H1 (cell line): ENCODE data around the gene STEAP1B. TPM values are rescaled to one million over a fixed set of nuclear protein-coding genes. Genes with fewer than 3 reads are reported as not detected.

Experiments used
- BACH1 ChIP-seq: IDR thresholded peaks from 2 replicates; pipeline ENCODE4 v1.6.1; 2012; ENCODE audit warnings: low read length, improper control_type of control experiment
- CEBPB ChIP-seq: IDR thresholded peaks from 2 replicates; pipeline ENCODE4 v1.6.1; 2012; ENCODE audit warnings: low read depth, low read length
- CHD2 ChIP-seq: IDR thresholded peaks from 2 replicates; pipeline ENCODE4 v1.6.1; 2012; ENCODE audit warnings: low read length, improper control_type of control experiment
- NANOG ChIP-seq: IDR thresholded peaks from 2 replicates; pipeline ENCODE4 v1.6.1; 2011; ENCODE audit warnings: low read length, low read depth, mild to moderate bottlenecking, inconsistent platforms; ENCODE audit not compliant: insufficient read depth, poor library complexity, severe bottlenecking
- POU5F1 ChIP-seq: IDR thresholded peaks from 2 replicates; pipeline ENCODE4 v1.6.1; 2011; ENCODE audit warnings: low read depth, mild to moderate bottlenecking, low read length, moderate library complexity
- SIN3A ChIP-seq, 2 experiments: IDR thresholded peaks in 1 of 2; conservative IDR thresholded peaks in 1 of 2; 2 replicates each; pipeline ENCODE4 v1.6.1; 2011 to 2012; ENCODE audit warnings: low read length in 2 of 2, improper control_type of control experiment in 1 of 2, low read depth in 1 of 2, mild to moderate bottlenecking in 1 of 2
- SRF ChIP-seq: IDR thresholded peaks from 2 replicates; pipeline ENCODE4 v1.6.1; 2011; ENCODE audit warnings: mild to moderate bottlenecking, low read depth, low read length, moderate library complexity
- TCF12 ChIP-seq: IDR thresholded peaks from 2 replicates; pipeline ENCODE4 v1.6.1; 2011; ENCODE audit warnings: low read depth, mild to moderate bottlenecking, low read length
- polyA plus RNA-seq, 7 experiments: library from polyadenylated mRNA; depleted of rRNA in 3 of 7; stranded (reverse) in 5 of 7; unstranded in 2 of 7; fragments of >200 nt in 5 of 7; fragments of 200-250 nt in 2 of 7; gene quantifications; 1 replicate in 5 of 7; 2 replicates in 1 of 7; 4 replicates in 1 of 7; pipeline versions ENCODE4 v1.2.1 to v1.2.3, GENCODE V29; 2011 to 2013; ENCODE audit warnings: missing spikeins in 2 of 7, mixed read lengths in 2 of 7
- total RNA-seq: library from RNA; stranded (reverse); fragmentation: NEBNext Ultra II Directional; extraction: Animal tissue kit (Norgen Biotek cat#: 25700); gene quantifications from 2 replicates; pipeline ENCODE4 v1.2.1, GENCODE V29; 2021

STEAP1B gene
- total and polyA plus RNA-seq, 2 of the 8 experiments (the other 6 are each of a cell fraction or from before 2014, with no cell fraction given): 5.4 to 8.7 TPM

DNA sequence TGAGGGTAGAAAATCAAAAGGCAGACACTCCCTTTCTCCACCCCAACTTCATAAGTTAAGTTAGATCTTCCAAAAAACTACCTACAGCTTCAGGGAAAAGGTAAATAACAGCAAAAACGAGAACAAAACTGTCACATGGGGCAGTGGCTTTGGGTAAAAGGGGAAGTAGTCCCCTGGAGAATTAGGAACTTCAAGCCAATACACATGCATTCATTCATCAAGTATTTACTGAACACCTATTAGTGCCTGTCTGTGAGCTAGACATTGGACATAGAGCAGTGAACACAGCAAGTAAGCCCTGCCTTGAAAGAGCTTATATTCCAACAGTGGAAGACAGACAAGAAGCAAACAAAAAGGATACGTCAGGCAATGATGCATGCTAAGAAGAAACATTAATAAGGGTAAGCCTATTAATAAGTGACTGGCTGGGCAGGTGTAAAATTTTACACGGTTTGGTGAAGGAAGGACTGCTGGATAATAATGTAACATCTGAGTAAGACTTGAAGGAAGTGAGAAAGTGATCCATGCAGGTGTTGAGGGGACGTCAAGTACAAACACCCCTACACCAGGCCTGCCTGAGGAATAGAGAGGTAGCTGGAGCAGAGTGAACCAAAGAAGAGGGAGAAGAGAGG, 73.4 kb downstream of the STEAP1B start (continued):
- no peak for TF ChIP-seq TCF12
- no peak for TF ChIP-seq SIN3A (conservative IDR thresholded peaks at IDR 0.05 in 1 of 2, IDR thresholded peaks at IDR 0.05 in 1 of 2; ENCODE audit: low read depth in 1 of 2, low read length in 2 of 2)
- TF ChIP-seq BACH1: no peak
- TF ChIP-seq POU5F1: no peak
- TF ChIP-seq NANOG: no peak
- no peak for TF ChIP-seq CHD2
- no peak for TF ChIP-seq CEBPB
- TF ChIP-seq SRF: no peak
